GM23338 (cell line): ENCODE results near the gene RFX4. TPM values are rescaled to one million over a fixed set of nuclear protein-coding genes. Genes with fewer than 3 reads are reported as not detected.
A peak's percentile ranks its signal among the peaks of the same experiment; 100 is the strongest.

Experiments
- ATAC-seq: fragments of 200-7000 bp; cut with Tn5 transposase; 3 replicates; pipeline ENCODE4 v1.9.1; 2020
- DNase-seq: peaks from one replicate; pipeline ENCODE4 v3.0.0-alpha.2; 2015; ENCODE audit warnings: low spot score
- H2AFZ ChIP-seq: fragments of 200-600 bp; sonication (generic); 2 replicates; pipeline ENCODE4 v1.8.0; 2016; ENCODE audit warnings: antibody characterized with exemption, mild to moderate bottlenecking, moderate library complexity
- H3F3A ChIP-seq: fragments of 200-600 bp; sonication (generic); replicated peaks from 2 replicates; pipeline ENCODE4 v1.8.0; 2017; ENCODE audit warnings: antibody characterized with exemption, mixed run types, low read depth
- H3K27ac ChIP-seq: fragments of 200-600 bp; sonication (generic); 2 replicates; pipeline ENCODE4 v1.6.1; 2016; ENCODE audit warnings: low read depth
- H3K27me3 ChIP-seq: fragments of 200-600 bp; sonication (generic); 2 replicates; pipeline ENCODE4 v1.8.0; 2016; ENCODE audit warnings: mild to moderate bottlenecking, mixed run types, moderate library complexity; ENCODE audit not compliant: insufficient read depth
- H3K36me3 ChIP-seq: fragments of 200-600 bp; sonication (generic); 2 replicates; pipeline ENCODE4 v1.8.0; 2016; ENCODE audit warnings: mild to moderate bottlenecking; ENCODE audit not compliant: insufficient read depth
- H3K4me1 ChIP-seq: fragments of 200-600 bp; sonication (generic); 2 replicates; pipeline ENCODE4 v1.8.0; 2016; ENCODE audit warnings: mild to moderate bottlenecking, moderate library complexity; ENCODE audit not compliant: insufficient read depth
- H3K4me2 ChIP-seq: fragments of 200-600 bp; sonication (generic); 2 replicates; pipeline ENCODE4 v1.7.1; 2017; ENCODE audit warnings: mixed run types
- H3K4me3 ChIP-seq: fragments of 200-600 bp; sonication (generic); 2 replicates; pipeline ENCODE4 v1.6.1; 2016; ENCODE audit warnings: mixed run types
- H3K79me2 ChIP-seq: fragments of 200-600 bp; sonication (generic); replicated peaks from 2 replicates; pipeline ENCODE4 v1.8.0; 2017; ENCODE audit warnings: mild to moderate bottlenecking; ENCODE audit not compliant: insufficient read depth
- H3K9me2 ChIP-seq: fragments of 200-600 bp; sonication (generic); 2 replicates; pipeline ENCODE4 v1.8.0; 2017; ENCODE audit not compliant: insufficient read depth
- H4K20me1 ChIP-seq: fragments of 200-600 bp; sonication (generic); replicated peaks from 2 replicates; pipeline ENCODE4 v1.8.0; 2017; ENCODE audit warnings: mild to moderate bottlenecking; ENCODE audit not compliant: insufficient read depth
- H3K27ac Mint-ChIP-seq: 2 replicates; pipeline ENCODE4 v1.8.0; 2020; ENCODE audit warnings: inconsistent platforms, mild to moderate bottlenecking, moderate library complexity, mixed read lengths
- H3K27me3 Mint-ChIP-seq: 3 replicates; pipeline ENCODE4 v1.8.0; 2022; ENCODE audit warnings: low read depth, mild to moderate bottlenecking, moderate library complexity, mixed read lengths, inconsistent platforms; ENCODE audit not compliant: insufficient read depth, poor library complexity
- H3K36me3 Mint-ChIP-seq: 3 replicates; pipeline ENCODE4 v1.8.0; 2021; ENCODE audit warnings: low read depth, mild to moderate bottlenecking, inconsistent platforms, moderate library complexity, mixed read lengths
- H3K4me1 Mint-ChIP-seq: 3 replicates; pipeline ENCODE4 v1.8.0; 2020; ENCODE audit warnings: mild to moderate bottlenecking, inconsistent platforms, mixed read lengths
- H3K4me3 Mint-ChIP-seq: 3 replicates; pipeline ENCODE4 v1.8.0; 2021; ENCODE audit warnings: moderate library complexity, mild to moderate bottlenecking, inconsistent platforms, mixed read lengths
- H3K9me3 Mint-ChIP-seq: 3 replicates; pipeline ENCODE4 v1.8.0; 2020; ENCODE audit warnings: moderate library complexity, mild to moderate bottlenecking, inconsistent platforms, mixed read lengths
- CREB1 ChIP-seq: fragments of 250-450 bp; sonication (Bioruptor Pico); IDR thresholded peaks from 2 replicates; pipeline ENCODE4 v1.5.0; 2020; ENCODE audit warnings: low read depth, mild to moderate bottlenecking, moderate library complexity
- CTCF ChIP-seq, 2 experiments: fragments of 200-600 bp in 1 of 2; sonication (generic) in 1 of 2; conservative IDR thresholded peaks; 2 replicates each; pipeline versions ENCODE4 v1.5.1 to v1.6.1; 2016 to 2017; ENCODE audit warnings: antibody characterized with exemption in 2 of 2, low read depth in 2 of 2, mild to moderate bottlenecking in 2 of 2, moderate library complexity in 1 of 2
- EZH2 ChIP-seq: fragments of 200-600 bp; sonication (generic); IDR thresholded peaks from one replicate; pipeline ENCODE4 v1.8.0; 2017; ENCODE audit warnings: antibody characterized with exemption, mild to moderate bottlenecking, low read depth; ENCODE audit not compliant: unreplicated experiment
- EZH2phosphoT487 ChIP-seq: fragments of 200-600 bp; sonication (generic); IDR thresholded peaks from one replicate; pipeline ENCODE4 v1.8.1; 2018; ENCODE audit warnings: antibody characterized with exemption; ENCODE audit not compliant: unreplicated experiment
- JUNB ChIP-seq: IDR thresholded peaks from one replicate; pipeline ENCODE4 v1.6.1; 2016; ENCODE audit warnings: antibody characterized with exemption; ENCODE audit not compliant: unreplicated experiment
- NANOG ChIP-seq: IDR thresholded peaks from 2 replicates; pipeline ENCODE4 v1.6.1; 2016; ENCODE audit warnings: antibody characterized with exemption, borderline replicate concordance
- STAT1 ChIP-seq: IDR thresholded peaks from one replicate; pipeline ENCODE4 v1.6.1; 2016; ENCODE audit warnings: antibody characterized with exemption; ENCODE audit not compliant: unreplicated experiment
- ZNF114 ChIP-seq: fragments of 250-450 bp; sonication (Bioruptor Pico); IDR thresholded peaks from 2 replicates; pipeline ENCODE4 v1.5.0; 2020; ENCODE audit warnings: mild to moderate bottlenecking, moderate library complexity
- polyA plus RNA-seq: library from polyadenylated mRNA; unstranded; fragments of >200 nt; fragmentation: Nextera tagmentation; extraction: Ambion mirVana; gene quantifications from 2 replicates; pipeline ENCODE4 v1.2.1, GENCODE V29; 2016
- total RNA-seq: library from RNA; depleted of rRNA; stranded (reverse); fragments of >200 nt; shearing (Covaris generic); gene quantifications from 2 replicates; pipeline ENCODE4 v1.2.3, GENCODE V29; 2014

RFX4 gene
- total and polyA plus RNA-seq, 2 experiments from 2014 or later: 0.23 TPM; not detected in 1

DNA sequence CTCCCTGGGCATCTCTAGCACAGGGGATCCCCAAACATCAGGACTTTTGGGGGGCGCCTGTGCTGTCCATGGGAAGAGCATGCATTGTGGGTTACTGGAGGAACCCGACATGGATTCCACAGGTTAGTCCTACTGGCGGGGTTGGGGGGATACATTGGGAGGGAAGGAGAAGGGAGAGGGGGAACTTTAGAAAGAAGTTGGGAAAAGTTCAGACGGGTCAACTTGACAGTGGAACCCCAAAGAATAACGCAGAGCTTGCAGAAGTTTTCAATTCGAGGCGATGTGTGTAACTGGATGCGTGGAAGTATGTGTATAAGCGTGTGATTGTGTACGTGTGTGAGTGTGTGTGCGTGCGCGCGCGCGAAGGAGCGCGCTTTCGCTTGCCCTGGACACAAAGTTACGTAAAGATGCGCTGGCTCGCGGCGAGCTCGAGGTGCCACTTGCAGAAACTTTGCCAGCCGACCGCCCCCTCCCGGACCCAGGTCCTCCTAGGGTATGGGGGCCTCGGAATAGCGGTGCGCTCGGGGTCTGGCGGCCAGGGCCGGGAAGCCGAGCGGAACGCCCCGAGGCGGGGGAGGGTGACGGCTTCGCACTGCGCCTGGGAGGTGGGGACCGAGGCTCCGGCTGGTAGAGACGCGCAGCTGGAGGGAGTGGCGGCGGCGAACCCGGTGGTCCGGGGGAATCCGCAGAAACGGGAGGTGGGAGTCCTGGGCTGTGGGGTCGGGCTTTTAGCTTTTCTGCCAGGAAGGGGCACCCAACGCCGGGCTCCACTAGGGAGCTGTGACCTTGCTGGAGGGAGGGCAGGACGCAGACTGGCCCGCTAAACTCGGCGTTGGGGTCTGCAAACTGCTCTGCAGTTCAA, 669 bp downstream of the RFX4 start:
- peaks cover 13% of the 10 kb centered on the region; the same call in 1 of the 2 replicates for H3F3A ChIP-seq
- H3K4me1 ChIP-seq: peaks cover 41% of the 10 kb centered on the region
- Mint-ChIP-seq H3K4me3 (peak overlapping the region; percentile 72), H3K27ac (no peak overlapping the region), H3K9me3 (peaks cover 3% of the 10 kb centered on the region; the same call in 2 of the 3 replicates), H3K27me3 (peaks cover 84% of the 10 kb centered on the region), H3K4me1 (peaks cover 50% of the 10 kb centered on the region), H3K36me3 (no peaks in the 10 kb centered on the region; the same call in 2 of the 3 replicates)
- ATAC-seq: peak; percentile 1
- H3K79me2 ChIP-seq: no peaks in the 10 kb centered on the region
- peaks cover 84% of the 10 kb centered on the region for H3K27me3 ChIP-seq
- H4K20me1 ChIP-seq: peaks cover 17% of the 10 kb centered on the region
- H3K36me3 ChIP-seq: no peaks in the 10 kb centered on the region
- peak overlapping the region; percentile 56; the same call in 1 of the 2 replicates for H2AFZ ChIP-seq
- TF ChIP-seq EZH2phosphoT487 (peak; percentile 13), ZNF114 (no peak), EZH2 (peak; percentile 24)
- DNase-seq: peak; percentile 86
- peak overlapping the region; percentile 74 for H3K4me3 ChIP-seq
- no peak overlapping the region for H3K27ac ChIP-seq
- peak overlapping the region; percentile 97 for H3K4me2 ChIP-seq
- no peaks in the 10 kb centered on the region for H3K9me2 ChIP-seq

- peaks cover 84% of the 10 kb centered on the region for H3K27me3 Mint-ChIP-seq
- Histone ChIP-seq H3K79me2 (no peaks in the 10 kb centered on the region), H3K36me3 (no peaks in the 10 kb centered on the region), H3K4me2 (peak overlapping the region; percentile 97), H3K9me2 (no peaks in the 10 kb centered on the region), H3K27me3 (peaks cover 84% of the 10 kb centered on the region), H3F3A (peaks cover 13% of the 10 kb centered on the region; the same call in 1 of the 2 replicates), H3K27ac (no peak overlapping the region), H3K4me1 (peaks cover 42% of the 10 kb centered on the region), H2AFZ (peak overlapping the region; percentile 56; the same call in 1 of the 2 replicates), H3K4me3 (peak overlapping the region; percentile 74), H4K20me1 (peaks cover 27% of the 10 kb centered on the region)
- peak; percentile 55 for DNase-seq
- H3K36me3 Mint-ChIP-seq: no peaks in the 10 kb centered on the region; the same call in 2 of the 3 replicates
- peaks cover 53% of the 10 kb centered on the region for H3K4me1 Mint-ChIP-seq
- H3K4me3 Mint-ChIP-seq: peak overlapping the region; percentile 72
- ATAC-seq: no peak
- peaks cover 3% of the 10 kb centered on the region; the same call in 2 of the 3 replicates for H3K9me3 Mint-ChIP-seq
- H3K27ac Mint-ChIP-seq: no peak overlapping the region
- TF ChIP-seq CREB1 (CRISPR knock-in tag) (no peak), EZH2phosphoT487 (peak; percentile 23), EZH2 (peak; percentile 87)
Measured at GRCh38 chr12:106584104-106585064, 1.6 kb downstream of the RFX4 start.

- H3K27me3 ChIP-seq: peaks cover 84% of the 10 kb centered on the region
- H3K36me3 ChIP-seq: no peaks in the 10 kb centered on the region
- DNase-seq (no peak), ATAC-seq (no peak)
- peaks cover 3% of the 10 kb centered on the region; the same call in 2 of the 3 replicates for H3K9me3 Mint-ChIP-seq
- no peak overlapping the region for H3K27ac Mint-ChIP-seq
- H3K79me2 ChIP-seq: no peaks in the 10 kb centered on the region
- H3K4me1 ChIP-seq: peaks cover 40% of the 10 kb centered on the region
- H3K9me2 ChIP-seq: no peaks in the 10 kb centered on the region
- no peak overlapping the region for H2AFZ ChIP-seq
- peak overlapping the region; percentile 72 for H3K4me3 Mint-ChIP-seq
- H3K27ac ChIP-seq: no peak overlapping the region
- TF ChIP-seq JUNB: no peak
- no peak for TF ChIP-seq CTCF (conservative IDR thresholded peaks at IDR 0.05; ENCODE audit: low read depth in 2 of 2)
- no peak for TF ChIP-seq ZNF114
- no peak for TF ChIP-seq NANOG
- no peak for TF ChIP-seq CREB1 (CRISPR knock-in tag)
- TF ChIP-seq STAT1: no peak
- peak; percentile 90 for TF ChIP-seq EZH2
- H3F3A ChIP-seq: peaks cover 13% of the 10 kb centered on the region; the same call in 1 of the 2 replicates
- H4K20me1 ChIP-seq: peaks cover 22% of the 10 kb centered on the region
- H3K36me3 Mint-ChIP-seq: no peaks in the 10 kb centered on the region; the same call in 2 of the 3 replicates
- peaks cover 51% of the 10 kb centered on the region for H3K4me1 Mint-ChIP-seq
- H3K4me3 ChIP-seq: peak overlapping the region; percentile 74
- peak overlapping the region; percentile 97 for H3K4me2 ChIP-seq
- peaks cover 84% of the 10 kb centered on the region for H3K27me3 Mint-ChIP-seq
Measured at GRCh38 chr12:106585105-106585520, 2.3 kb downstream of the RFX4 start.
